Endothelial cell of umbilical vein (primary cell): ENCODE data around the gene ACKR3. TPM values are rescaled to one million over a fixed set of nuclear protein-coding genes. Genes with fewer than 3 reads are reported as not detected.

ENCODE experiments used
- BruUV-seq: library from RNA; stranded (reverse); fragments of 400-500 nt; replicated peaks from 2 replicates; lab custom pipeline; 2021; lab: Mats Ljungman, UMichigan
- CTCF ChIA-PET: fragments of 300-600, 350-600 bp; sonication (Branson Sonifier 250); formaldehyde crosslinking; loops from one replicate; lab custom pipeline; 2021; ENCODE audit warnings: antibody characterized with exemption, inconsistent platforms; lab: Charles Lee
- POLR2A ChIA-PET: fragments of 300-600, 350-600 bp; sonication (Branson Sonifier 250); formaldehyde crosslinking; loops from one replicate; lab custom pipeline; 2021; ENCODE audit warnings: antibody characterized with exemption, inconsistent platforms; lab: Charles Lee
- DNase-seq: peaks from one replicate; pipeline ENCODE4 v3.0.0-alpha.2; 2011; ENCODE audit warnings: low read depth, low spot score
- FAIRE-seq: peaks from 2 replicates; lab custom pipeline; 2011; peaks lifted over from hg19 to GRCh38; lab: Jason Lieb, UNC
- H2AFZ ChIP-seq: 2 replicates; pipeline ENCODE4 v1.6.0; 2012; ENCODE audit warnings: low read depth, low read length, control low read depth, inconsistent platforms
- H3K27ac ChIP-seq: 2 replicates; pipeline ENCODE4 v1.5.1; 2011; ENCODE audit warnings: low read depth, mild to moderate bottlenecking, control low read depth, low read length, moderate library complexity; ENCODE audit not compliant: insufficient read depth
- H3K27me3 ChIP-seq, 2 experiments: 2 replicates each; pipeline versions ENCODE4 v1.6.0 to v1.6.1; 2011; ENCODE audit warnings: low read length in 2 of 2, mixed read lengths in 1 of 2; ENCODE audit not compliant: control insufficient read depth in 2 of 2, insufficient read depth in 2 of 2
- H3K36me3 ChIP-seq, 2 experiments: 2 replicates in 1 of 2; 3 replicates in 1 of 2; pipeline ENCODE4 v1.5.1; 2011; ENCODE audit warnings: low read length in 2 of 2, mild to moderate bottlenecking in 1 of 2, moderate library complexity in 1 of 2; ENCODE audit not compliant: control insufficient read depth in 2 of 2, insufficient read depth in 2 of 2; ENCODE audit errors: extremely low read depth in 1 of 2
- H3K4me1 ChIP-seq: 3 replicates; pipeline ENCODE4 v1.5.1; 2011; ENCODE audit warnings: mild to moderate bottlenecking, low read length; ENCODE audit not compliant: control insufficient read depth, insufficient read depth; ENCODE audit errors: extremely low read depth
- H3K4me2 ChIP-seq: 2 replicates; pipeline ENCODE4 v1.6.1; 2011; ENCODE audit warnings: low read length, control low read depth, mixed read lengths; ENCODE audit not compliant: insufficient read depth
- H3K4me3 ChIP-seq, 3 experiments: fragments of 200-600 bp in 1 of 3; sonication (generic), shearing (Covaris generic) in 1 of 3; replicated peaks in 1 of 3; 2 replicates each; pipeline ENCODE4 v1.5.1; 2011 to 2016; ENCODE audit warnings: control low read depth in 3 of 3, low read length in 3 of 3, mild to moderate bottlenecking in 2 of 3, inconsistent platforms in 1 of 3, low read depth in 1 of 3, moderate library complexity in 1 of 3; ENCODE audit not compliant: insufficient read depth in 1 of 3
- H3K79me2 ChIP-seq: 2 replicates; pipeline ENCODE4 v1.6.0; 2012; ENCODE audit warnings: low read length, inconsistent platforms; ENCODE audit not compliant: control insufficient read depth, insufficient read depth
- H3K9ac ChIP-seq: replicated peaks from 2 replicates; pipeline ENCODE3; 2011; ENCODE audit warnings: low read length, control low read depth; ENCODE audit not compliant: insufficient read depth; ENCODE audit errors: extremely low read depth
- H3K9me1 ChIP-seq: replicated peaks from 3 replicates; pipeline ENCODE4 v1.6.0; 2011; ENCODE audit warnings: mild to moderate bottlenecking, low read length; ENCODE audit not compliant: control insufficient read depth, insufficient read depth; ENCODE audit errors: extremely low read depth
- H3K9me3 ChIP-seq: replicated peaks from 2 replicates; pipeline ENCODE4 v1.5.1; 2012; ENCODE audit warnings: low read length, inconsistent platforms; ENCODE audit not compliant: control insufficient read depth, insufficient read depth
- H4K20me1 ChIP-seq: replicated peaks from 2 replicates; pipeline ENCODE3; 2011; ENCODE audit warnings: mild to moderate bottlenecking, low read length; ENCODE audit not compliant: control insufficient read depth, insufficient read depth; ENCODE audit errors: extremely low read depth
- CTCF ChIP-seq, 2 donors: IDR thresholded peaks; 1 replicate in 1 of 2; 2 replicates in 1 of 2; pipeline ENCODE4 v1.5.1; 2011; ENCODE audit warnings: low read length in 2 of 2, mild to moderate bottlenecking in 2 of 2, moderate library complexity in 2 of 2, control low read depth in 1 of 2, inconsistent platforms in 1 of 2, low read depth in 1 of 2; ENCODE audit not compliant: insufficient read depth in 1 of 2; ENCODE audit errors: extremely low read depth in 1 of 2
- EZH2 ChIP-seq: IDR thresholded peaks from 2 replicates; pipeline ENCODE4 v1.6.1; 2012; ENCODE audit warnings: borderline replicate concordance, low read depth, mild to moderate bottlenecking, moderate library complexity, low read length, inconsistent platforms; ENCODE audit not compliant: severe bottlenecking
- FOS ChIP-seq: IDR thresholded peaks from 2 replicates; pipeline ENCODE4 v1.6.1; 2011; ENCODE audit warnings: mild to moderate bottlenecking, low read length, moderate library complexity, borderline replicate concordance; ENCODE audit not compliant: insufficient read depth
- GATA2 ChIP-seq: IDR thresholded peaks from 2 replicates; pipeline ENCODE4 v1.7.0; 2011; ENCODE audit warnings: low read depth, mild to moderate bottlenecking, moderate library complexity, mixed read lengths, low read length; ENCODE audit not compliant: insufficient read length, insufficient read depth
- JUN ChIP-seq: IDR thresholded peaks from 2 replicates; pipeline ENCODE4 v1.6.1; 2011; ENCODE audit warnings: borderline replicate concordance, low read depth; ENCODE audit not compliant: insufficient read length, insufficient read depth
- MAX ChIP-seq: IDR thresholded peaks from 2 replicates; pipeline ENCODE4 v1.6.1; 2011; ENCODE audit not compliant: insufficient read depth, insufficient read length
- MYC ChIP-seq: IDR thresholded peaks from one replicate; pipeline ENCODE4 v1.6.1; 2011; ENCODE audit warnings: mild to moderate bottlenecking, low read depth, low read length
- POLR2A ChIP-seq: IDR thresholded peaks from 2 replicates; pipeline ENCODE4 v1.6.1; 2012; ENCODE audit warnings: low read depth, mild to moderate bottlenecking, control low read depth, low read length
- POLR2AphosphoS5 ChIP-seq: IDR thresholded peaks from 2 replicates; pipeline ENCODE4 v1.6.1; 2012; ENCODE audit warnings: low read depth, mild to moderate bottlenecking, control low read depth, low read length, moderate library complexity; ENCODE audit not compliant: insufficient read depth
- dilution Hi-C: fragments of 300-500 bp; cut with MboI; formaldehyde crosslinking; loops from one replicate; pipeline ENCODE4 v1.15.0; 2019; ENCODE audit warnings: low sequenced_read_pairs; ENCODE audit not compliant: extremely low pct_ligation_motif_present
- intact Hi-C: fragments of 100-400 bp; cut with micrococcal nuclease; formaldehyde crosslinking; loops from one replicate; pipeline ENCODE4 v1.10.0; 2022
- polyA plus RNA-seq, 4 experiments: library from polyadenylated mRNA; depleted of rRNA in 3 of 4; stranded (reverse) in 3 of 4; unstranded in 1 of 4; fragments of >200 nt; gene quantifications; 2 replicates each; pipeline versions ENCODE4 v1.2.1 to v1.2.3, GENCODE V29; 2011 to 2012; ENCODE audit warnings: missing spikeins in 1 of 4
- total RNA-seq: library from RNA; stranded (reverse); gene quantifications from 2 replicates; pipeline ENCODE4 v1.2.3, GENCODE V29; 2021

The ACKR3 gene
- total and polyA plus RNA-seq, 2 donors (not counting 3 experiments of a cell fraction or from before 2014, with no cell fraction given), result 31.1 to 428 TPM

GRCh38 chr2:236570081-236570868 is 650 bp downstream of the ACKR3 start:
- intact Hi-C loops, result loop anchor here (1.0 to 5.0 kb wide), 4 partner anchors 319 to 490 kb away; partner anchors contain the start of gene GBX2
- TSS peak; percentile 70 for BruUV-seq
- peak; percentile 12 for FAIRE-seq
- POLR2A ChIA-PET, result interaction anchor here (0.6 kb wide), 1 partner anchor 459 kb away, joined by 5 read pairs; no protein-coding TSS in a partner anchor
- H3K4me1 ChIP-seq, result peaks cover 59% of the 10 kb centered on the region
- peaks cover 0 to 2% of the 10 kb centered on the region in 2 experiments for H3K36me3 ChIP-seq
- no peaks in the 10 kb centered on the region for H3K27me3 ChIP-seq
- H3K4me3 ChIP-seq, result peak overlapping the region; percentile 18 to 70 (median 58)
- H3K9me3 ChIP-seq, result no peaks in the 10 kb centered on the region
- CTCF ChIA-PET, result interaction anchor here (0.5 to 4.6 kb wide), 30 partner anchors 8 to 1918 kb away, joined by 3 to 49 read pairs (median 4); no protein-coding TSS in a partner anchor
- peak overlapping the region; percentile 75 for H3K4me2 ChIP-seq
- H3K27ac ChIP-seq, result peak overlapping the region; percentile 15
- TF ChIP-seq POLR2AphosphoS5, result no peak
- no peak for TF ChIP-seq MYC
- no peak for TF ChIP-seq JUN
- no peak for TF ChIP-seq CTCF (IDR thresholded peaks at IDR 0.05; ENCODE audit: extremely low read depth in 1 of 2, insufficient read depth in 1 of 2, low read depth in 1 of 2, low read length in 2 of 2)
- no peak for TF ChIP-seq FOS
- no peak for TF ChIP-seq EZH2
- no peak for TF ChIP-seq POLR2A
- TF ChIP-seq GATA2, result no peak
- TF ChIP-seq MAX, result no peak
- peak overlapping the region; percentile 54 for H3K9ac ChIP-seq
- no peaks in the 10 kb centered on the region for H4K20me1 ChIP-seq
- H2AFZ ChIP-seq, result peak overlapping the region; percentile 21
- peaks cover 33% of the 10 kb centered on the region for H3K79me2 ChIP-seq
- dilution Hi-C loops, result no loop called here
- no peaks in the 10 kb centered on the region for H3K9me1 ChIP-seq
- DNase-seq, result peak; percentile 64
